GM19468 (cell line): ENCODE results near the gene NPAS3.

ENCODE experiments used
- ATAC-seq: cut with Tn5 transposase; IDR thresholded peaks from one replicate; pipeline ENCODE4 v1.9.1; 2021; ENCODE audit warnings: mild to moderate bottlenecking, moderate library complexity, moderate number of reproducible peaks; ENCODE audit not compliant: unreplicated experiment; ENCODE audit errors: extremely low read depth

NPAS3 gene

DNA sequence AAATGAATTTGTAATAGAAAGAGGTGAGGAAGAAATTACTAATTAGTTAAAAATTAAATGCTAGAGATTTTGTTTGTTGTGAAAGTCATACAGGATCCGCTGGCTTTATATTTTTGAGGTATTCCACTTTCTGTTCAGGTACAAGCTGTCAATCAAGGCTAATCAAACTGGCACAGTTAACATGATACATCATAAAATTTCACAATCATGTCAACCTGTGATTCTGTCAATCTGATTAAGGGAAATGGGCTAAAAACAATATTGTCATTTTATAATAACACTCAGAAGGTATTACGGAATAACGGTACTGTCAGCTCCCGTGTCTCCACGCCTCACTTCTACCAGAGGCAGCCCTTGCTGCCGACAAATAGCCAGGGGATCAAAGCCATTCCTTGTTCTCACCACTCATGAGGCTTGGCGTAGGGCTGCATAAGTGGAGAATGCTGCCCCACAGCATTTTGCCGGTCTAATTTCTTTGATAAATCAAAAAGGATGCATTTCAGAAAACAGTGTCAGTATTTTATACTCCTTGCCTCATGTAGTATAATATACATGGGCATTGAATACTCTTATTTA is 352.9 kb downstream of the NPAS3 start:
- ATAC-seq = no peak

DNA sequence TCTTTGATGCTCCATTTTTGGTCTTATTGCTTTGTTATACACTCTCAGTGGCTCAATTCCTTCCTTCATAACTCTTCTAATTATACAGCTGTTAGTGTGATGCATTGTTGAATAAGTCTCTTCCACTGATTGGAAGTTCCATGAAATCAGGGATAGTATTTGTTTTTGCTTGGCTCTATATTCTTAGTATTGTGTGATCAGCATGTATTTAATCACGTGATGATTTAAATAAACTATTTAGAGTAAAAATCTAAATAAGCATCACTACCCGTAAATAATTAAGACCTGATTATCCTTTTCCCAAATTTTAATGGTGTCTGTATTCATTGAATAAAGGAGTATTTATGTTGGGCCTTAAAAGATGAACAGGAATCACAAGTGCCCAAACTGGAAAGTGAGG is 355.7 kb downstream of the NPAS3 start:
- no peak for ATAC-seq

DNA sequence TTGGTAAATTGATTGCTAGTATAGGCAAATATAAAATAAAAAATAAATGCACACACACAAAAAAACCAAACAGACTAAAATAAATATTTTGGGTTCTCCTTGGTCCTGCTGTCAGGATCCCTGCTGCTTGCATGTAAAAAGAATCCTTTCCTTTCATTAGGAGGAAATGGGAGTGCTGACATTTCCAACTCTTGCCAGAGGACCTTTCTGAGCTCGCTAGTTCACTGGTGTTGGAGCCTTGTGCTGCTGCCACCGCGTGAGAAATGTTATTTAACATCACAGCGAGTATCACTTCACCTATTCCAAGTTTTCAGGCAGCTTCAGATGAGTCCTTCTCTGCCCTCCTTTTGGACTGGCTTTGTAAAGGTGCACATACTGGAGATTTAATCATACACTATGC is 358.9 kb downstream of the NPAS3 start:
- no peak for ATAC-seq

DNA sequence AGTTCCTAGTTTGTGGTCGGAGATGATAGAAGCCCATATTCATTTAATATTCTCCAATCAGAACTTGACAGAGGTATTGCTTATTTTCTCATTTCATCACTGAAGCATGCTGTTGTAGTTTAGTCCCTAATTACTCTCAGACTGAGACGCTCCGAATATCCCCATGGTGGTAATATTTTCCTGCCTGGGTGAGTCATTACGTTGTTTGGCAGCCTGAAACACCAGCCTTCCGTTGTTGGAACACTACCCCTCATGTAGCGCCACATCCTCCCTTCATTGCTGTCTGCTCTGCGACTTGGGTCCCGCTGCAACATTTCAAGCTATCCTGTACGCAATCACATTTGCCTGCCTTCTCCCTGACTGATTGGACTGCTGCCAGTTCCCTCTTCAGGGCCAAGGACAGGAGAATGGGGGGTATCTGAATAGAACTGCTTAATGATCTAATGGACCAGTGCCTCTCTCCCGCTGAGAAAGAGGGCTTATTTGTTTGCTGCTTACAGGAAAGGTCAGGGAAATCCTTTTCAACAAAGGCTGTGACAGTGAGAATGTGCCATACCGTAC is 369.1 kb downstream of the NPAS3 start:
- ATAC-seq = no peak

DNA sequence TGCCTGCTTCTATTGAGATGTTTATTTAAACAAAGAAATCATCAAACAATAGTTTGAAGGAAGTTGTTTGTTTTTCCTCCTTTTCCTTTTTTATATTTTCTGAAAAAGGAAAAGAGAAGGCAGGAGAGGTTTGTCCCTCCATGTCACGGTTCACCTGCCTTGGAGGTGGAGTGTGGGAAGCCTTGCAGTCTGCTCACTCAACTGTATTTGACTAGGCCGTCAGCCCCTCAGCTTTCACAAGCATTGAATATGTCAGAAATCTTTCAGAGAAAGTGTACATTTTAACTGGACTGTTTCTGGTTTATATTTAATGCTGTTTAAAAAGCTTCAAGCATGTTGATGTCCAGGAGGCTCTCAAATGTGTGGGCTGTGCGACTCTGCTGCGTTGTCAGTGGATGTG is 370.4 kb downstream of the NPAS3 start:
- ATAC-seq = no peak

DNA sequence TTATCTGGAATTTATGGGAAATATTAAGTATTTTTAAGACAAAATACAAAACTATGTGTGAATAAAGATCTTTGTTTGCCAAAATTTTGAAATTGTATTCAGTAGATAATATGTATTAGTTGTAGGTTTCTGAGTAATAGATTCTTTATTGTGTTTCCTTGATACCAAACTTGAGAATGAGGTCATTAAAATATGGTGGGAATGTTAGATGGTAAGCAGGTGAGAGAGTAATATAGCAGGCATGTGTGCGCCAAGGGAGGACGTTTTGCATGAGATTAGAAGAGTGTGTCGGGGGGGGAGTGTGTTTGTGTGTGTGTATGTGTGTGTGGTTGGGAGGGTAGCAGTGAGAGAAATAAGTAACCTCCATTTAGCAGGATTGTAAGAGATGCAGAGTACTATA is 376.5 kb downstream of the NPAS3 start:
- ATAC-seq = no peak

DNA sequence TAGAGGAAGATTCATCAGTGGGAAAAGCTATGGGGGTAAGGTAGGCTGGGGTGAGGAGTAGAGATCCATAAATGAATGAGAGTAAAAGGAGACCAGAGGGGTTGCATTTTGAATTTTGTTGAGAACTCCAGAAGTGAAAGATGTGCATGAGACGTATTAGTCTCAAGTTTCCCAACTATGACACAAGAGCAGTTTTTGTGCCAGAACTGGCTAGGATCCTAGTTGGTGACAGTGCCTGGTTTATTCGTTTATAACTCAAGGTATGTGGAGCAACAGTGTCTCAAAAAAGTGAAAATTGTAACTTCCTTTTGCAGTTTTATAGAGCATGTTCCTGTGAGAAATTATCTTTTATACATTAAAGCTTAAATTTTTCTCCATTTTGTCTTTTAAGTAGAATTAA is 377.0 kb downstream of the NPAS3 start:
- ATAC-seq = no peak

DNA sequence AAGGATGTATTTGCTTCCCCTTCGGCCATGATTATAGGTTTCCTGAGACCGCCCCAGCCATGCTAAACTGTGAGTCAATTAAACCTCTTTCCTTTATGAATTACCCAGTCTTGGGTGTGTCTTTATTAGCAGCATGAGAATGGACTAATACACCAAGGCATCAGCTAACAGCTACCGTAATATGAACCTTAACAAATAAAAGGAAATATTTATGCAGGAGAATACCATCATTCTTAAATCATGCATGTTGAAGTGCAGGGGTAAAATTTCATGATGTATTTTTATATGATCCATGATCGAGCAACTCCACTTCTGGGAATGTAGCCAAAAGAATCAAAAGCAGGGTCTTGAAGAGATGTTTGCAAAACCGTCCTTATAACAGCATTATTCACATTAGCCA is 379.0 kb downstream of the NPAS3 start:
- ATAC-seq = no peak

DNA sequence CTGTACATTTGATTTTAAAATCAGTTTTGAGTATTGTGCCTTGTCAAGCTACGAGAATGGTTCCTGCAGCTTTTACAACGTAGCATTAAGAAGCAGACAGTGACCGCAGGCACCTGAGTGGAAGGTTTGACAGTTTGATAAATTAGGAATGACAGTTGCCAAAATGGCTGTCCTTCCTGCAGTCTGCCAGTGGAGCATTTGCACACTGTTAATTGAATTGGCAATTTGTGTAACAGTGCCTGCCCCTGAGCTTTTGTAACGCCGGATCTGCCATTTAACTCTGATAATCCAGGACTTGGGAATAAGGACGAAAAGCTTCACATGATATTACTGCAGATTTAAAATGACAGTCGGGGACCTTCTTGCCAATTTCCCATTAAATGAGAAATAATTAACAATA is 385.3 kb downstream of the NPAS3 start:
- no peak for ATAC-seq

DNA sequence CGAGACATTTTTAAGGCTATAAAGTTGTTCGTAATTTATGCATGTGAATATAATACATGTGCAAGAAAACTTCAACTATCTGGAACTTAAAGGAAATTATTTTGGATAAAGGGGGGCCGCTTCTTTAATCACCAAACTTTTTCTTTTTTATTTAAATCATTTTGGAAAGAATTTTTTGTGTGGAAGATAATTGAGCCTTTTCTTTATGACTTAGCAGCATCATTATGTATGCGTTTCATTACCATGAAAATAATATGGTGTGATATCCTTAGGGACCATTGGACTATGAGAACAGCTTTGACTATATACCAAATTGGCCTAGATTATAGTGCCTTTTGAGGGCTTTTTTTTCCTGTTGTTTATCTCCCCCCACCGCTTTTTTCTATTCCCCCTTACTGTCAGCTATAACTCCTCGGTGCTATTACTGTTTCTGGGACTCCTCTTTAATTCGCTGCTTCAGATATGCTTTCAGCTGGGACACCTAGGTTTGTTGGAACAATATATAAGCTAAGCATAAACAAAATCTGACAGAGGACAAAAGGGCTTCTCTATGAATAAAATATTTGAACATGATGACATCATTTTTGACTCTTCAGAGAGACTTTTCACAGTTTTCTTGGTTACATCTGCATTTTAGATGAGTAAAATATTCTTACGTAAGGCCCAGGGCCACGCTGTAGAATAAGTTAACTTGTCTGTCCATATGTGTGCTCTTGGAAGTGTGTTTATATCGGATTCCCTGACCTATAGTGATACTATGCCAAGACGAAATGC is 392.7 kb downstream of the NPAS3 start:
- ATAC-seq = no peak

DNA sequence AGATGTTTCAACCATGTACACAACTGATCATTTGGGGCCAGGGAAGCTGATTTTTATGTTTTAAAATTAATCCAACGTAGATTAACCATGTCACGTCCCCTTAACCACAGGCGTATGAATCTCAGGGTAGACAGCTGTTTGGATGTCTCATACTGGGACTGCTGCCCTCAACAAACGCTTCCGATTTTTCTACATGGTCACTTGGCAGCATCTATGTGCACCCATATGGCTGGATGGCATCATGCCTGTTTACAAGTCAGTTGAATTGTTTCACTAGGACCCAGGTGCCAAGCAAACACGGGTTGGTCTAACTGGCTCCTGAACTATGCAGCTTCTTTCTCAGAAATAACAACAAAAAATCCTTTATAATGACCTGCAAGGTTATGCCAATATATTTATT is 393.8 kb downstream of the NPAS3 start:
- no peak for ATAC-seq

DNA sequence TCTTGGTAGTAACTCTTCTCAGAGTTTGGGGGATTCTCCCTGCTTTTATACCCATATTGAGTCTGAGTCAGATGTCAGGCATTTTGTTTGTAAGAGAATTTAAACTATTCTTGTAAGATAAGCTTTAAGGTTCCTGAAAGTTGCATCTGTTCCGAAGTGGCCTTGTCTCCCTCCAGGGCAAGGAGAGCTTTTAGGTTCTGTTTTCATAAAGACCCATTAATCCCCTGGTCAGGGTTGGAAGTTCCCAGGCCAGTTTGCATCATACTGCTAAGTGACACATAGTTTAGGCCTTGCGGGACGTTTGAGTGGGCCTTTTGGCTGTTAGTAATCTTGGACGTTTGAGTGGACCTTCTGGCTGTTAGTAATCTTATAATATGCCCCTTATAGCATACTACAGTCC is 396.7 kb downstream of the NPAS3 start:
- no peak for ATAC-seq

DNA sequence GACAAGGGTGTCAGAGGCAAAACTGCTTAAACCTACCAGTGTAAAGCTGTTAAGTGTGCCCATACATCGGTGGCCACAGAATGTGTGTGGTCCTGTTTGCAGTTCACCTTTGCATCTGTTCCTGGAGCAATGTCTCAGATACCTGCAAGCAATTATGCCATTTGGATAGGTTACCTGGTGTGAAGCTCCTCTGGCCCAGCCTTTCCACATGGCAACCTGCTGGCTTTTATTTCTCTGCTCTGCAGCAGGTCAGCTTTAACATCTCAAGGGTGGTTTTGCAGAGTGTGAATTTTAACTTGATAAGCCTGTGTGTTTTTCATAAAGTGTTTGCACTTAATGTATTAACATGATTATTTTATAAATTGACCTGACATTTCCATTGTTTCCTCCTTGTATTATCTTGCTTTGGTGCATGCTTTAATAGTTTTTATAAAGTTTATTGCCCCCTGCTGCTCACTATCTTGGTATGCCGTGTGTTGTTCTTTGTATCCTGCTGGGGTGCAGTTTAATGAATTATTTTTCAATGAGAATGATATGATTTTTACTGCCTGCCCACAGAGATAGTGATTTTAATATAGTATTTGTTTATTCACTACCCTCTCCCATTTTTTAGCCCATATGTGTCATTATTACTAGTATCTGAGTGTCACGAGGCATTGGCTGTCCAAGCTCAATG is 403.8 kb downstream of the NPAS3 start:
- no peak for ATAC-seq

DNA sequence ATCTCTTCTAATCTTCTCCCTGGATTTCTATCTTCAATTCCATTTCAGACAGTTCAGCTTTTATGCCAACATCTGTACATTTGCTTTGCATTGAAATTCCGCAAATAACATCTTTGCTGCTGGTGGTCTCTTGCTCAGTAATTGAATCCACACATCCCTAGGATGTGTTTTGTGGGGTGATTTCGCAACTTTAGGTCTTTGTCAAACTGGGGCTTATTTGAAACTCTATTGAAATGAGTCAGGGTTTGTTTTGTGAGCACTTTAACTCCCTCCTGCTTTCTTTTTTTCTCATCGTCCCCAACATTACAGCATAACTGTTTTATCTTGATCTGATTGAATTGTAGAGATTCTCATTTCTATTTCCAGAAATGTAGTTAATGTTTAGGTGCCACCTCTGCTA is 404.3 kb downstream of the NPAS3 start:
- ATAC-seq = no peak

DNA sequence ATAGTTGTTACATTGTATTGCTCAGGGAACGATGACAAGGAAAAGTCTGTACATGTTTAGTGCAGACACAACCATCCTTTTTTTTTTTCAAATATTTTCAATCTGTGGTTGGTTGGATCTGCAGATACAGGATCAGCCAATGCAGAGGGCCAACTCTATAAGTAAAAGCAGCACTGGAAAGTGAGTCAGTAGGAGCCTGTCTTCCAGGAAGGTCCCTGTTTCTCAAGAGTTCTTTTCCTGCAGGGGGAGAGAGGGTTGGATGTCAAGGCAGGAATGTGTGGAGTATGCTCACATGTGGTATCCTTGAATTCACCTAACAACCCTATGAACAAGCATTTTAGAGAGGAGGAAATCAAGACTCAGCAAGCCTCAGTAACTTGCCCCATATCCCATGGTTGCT is 409.1 kb downstream of the NPAS3 start:
- ATAC-seq = no peak

DNA sequence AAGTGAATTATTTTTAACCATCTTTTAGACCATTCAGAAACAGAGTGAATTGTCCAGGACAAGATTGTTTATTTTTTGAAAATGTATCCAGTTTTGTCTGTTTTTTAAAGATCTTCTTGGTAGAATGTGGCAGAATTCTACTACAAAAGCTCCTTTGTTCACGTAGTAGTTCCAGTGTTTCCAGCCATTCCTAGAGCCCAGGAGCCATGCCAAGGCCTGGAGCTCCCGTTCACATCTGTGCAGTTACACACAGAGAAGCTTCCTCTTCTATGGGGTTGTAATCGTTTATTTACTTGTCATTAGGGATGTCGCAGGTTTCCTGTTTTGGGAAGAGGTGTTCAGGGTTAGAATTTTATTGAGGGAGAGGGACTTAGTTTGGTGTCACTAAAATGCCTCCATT is 409.8 kb downstream of the NPAS3 start:
- ATAC-seq = no peak

DNA sequence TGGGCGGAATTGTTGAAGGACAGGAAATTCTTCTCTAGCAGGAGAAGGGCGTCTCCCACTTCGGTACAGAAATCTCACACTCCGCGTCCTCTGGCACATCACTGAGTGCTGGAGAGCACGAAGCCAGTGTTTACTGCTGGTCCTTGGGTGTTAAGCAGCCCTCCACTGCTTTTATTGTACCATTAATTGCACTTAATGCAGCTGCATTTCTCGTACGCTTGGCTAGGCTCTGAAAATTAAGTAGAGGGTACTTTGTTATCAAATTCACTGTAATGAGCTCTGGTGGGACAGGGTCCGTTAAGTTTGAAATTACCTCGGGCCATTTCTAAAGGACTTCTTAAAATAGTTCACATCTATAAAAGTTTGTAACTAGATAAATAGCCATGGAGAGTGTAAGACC is 411.2 kb downstream of the NPAS3 start:
- no peak for ATAC-seq

DNA sequence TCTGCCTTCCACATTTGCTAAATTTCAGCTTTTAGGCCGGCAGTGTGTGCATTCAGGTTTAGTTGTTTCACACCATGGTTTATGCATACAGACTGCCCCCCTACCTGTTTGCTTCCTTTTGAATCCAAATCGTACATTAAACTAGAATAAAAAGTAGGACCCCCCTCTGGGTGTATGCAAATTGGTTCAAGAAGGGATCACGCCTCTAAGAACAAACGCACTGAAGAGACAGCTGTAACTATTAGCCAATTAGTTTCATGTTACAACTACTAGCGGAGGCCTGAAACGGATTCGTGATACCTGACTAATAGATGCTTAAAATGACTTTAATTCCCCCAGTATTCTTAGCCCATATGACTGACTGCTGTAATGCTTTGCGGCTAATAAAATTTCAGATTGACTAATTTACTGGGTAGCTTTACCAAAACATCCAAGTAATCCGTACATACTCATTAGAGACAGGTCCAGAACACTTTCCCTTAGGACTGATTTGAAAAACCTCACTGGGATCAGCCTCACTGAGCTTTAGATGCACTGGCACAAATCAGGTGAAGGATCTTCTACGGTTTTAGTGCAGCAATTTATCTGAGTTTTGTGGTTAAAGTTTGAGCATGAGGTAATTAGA is 411.8 kb downstream of the NPAS3 start:
- ATAC-seq = no peak

DNA sequence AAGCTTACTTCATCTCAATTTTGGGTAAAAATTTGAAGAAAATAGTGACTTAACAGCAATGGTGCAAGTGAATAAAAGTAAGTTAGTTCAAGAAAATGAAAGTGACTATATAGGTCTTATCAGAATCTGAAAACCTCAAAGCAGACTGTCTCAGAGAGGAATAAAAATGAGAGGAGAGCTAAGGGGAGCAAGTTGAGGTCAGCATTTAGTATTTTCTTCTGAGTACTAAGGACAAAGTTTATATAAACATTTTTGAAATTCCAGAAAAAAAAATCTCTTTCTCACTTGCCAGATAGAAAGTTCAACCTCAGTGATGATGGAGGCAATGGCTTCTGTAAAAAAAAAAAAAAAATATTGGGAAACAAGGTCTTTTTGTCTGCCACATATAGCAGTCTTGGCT is 414.1 kb downstream of the NPAS3 start:
- ATAC-seq = no peak

DNA sequence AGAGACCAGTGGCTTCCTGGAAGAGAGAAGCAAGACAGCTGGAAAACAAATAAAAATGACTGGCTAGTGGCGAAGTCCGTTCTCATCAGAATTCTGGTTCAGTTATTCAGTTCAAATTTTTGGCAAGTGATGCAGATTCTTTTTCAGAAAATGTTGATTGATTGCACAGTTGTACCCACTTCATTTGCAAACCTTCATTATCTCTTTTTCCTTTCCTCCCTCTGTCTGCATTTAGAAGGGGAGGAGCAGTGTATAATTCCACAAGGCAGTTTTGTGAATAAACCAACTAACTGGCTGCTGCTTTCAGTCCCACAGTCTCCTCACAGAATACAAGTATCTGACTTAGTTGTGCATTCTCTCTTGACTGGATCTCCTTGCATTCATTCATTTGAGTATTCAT is 417.5 kb downstream of the NPAS3 start:
- ATAC-seq = no peak
